ENCODE results near the gene PAM. TPM values are rescaled to one million over a fixed set of nuclear protein-coding genes. Genes with fewer than 3 reads are reported as not detected.

The PAM gene
- total RNA-seq, 2 experiments from 2014 or later: 31.2 to 37.6 TPM

- intact Hi-C loops (cut with micrococcal nuclease): no loop called here
- Mint-ChIP-seq H3K36me3 (ENCODE audit: low read depth) (peaks cover 3% of the 10 kb centered on the region), H3K27me3 (ENCODE audit: low read depth) (no peaks in the 10 kb centered on the region), H3K9me3 (no peaks in the 10 kb centered on the region), H3K4me1 (ENCODE audit: low read depth) (peaks cover 7% of the 10 kb centered on the region), H3K4me3 (no peak overlapping the region), H3K27ac (no peak overlapping the region)
- DNase-seq: no peak
- CTCF ChIA-PET: interaction anchor here (0.8 kb wide), 1 partner anchor 175 kb away, joined by 5 read pairs; no protein-coding TSS in a partner anchor
These were observed 101.3 kb downstream of the PAM start for GRCh38 chr5:102856389-102856777.

GRCh38 chr5:102857076-102857818, 102.1 kb downstream of the PAM start:
- DNase-seq: no peak

GRCh38 chr5:102858221-102858620, 103.1 kb downstream of the PAM start:
- Mint-ChIP-seq H3K27me3 (ENCODE audit: low read depth) (peaks cover 3% of the 10 kb centered on the region), H3K4me1 (ENCODE audit: low read depth) (peaks cover 7% of the 10 kb centered on the region), H3K9me3 (no peaks in the 10 kb centered on the region), H3K36me3 (ENCODE audit: low read depth) (peaks cover 5% of the 10 kb centered on the region), H3K4me3 (no peak overlapping the region), H3K27ac (no peak overlapping the region)
- intact Hi-C loops (cut with micrococcal nuclease): no loop called here
- CTCF ChIA-PET: no interaction called here
- no peak for DNase-seq

More at GRCh38 chr5:102857076-102857818, 102.1 kb downstream of the PAM start:
- H3K4me3 Mint-ChIP-seq: no peak overlapping the region
- H3K4me1 Mint-ChIP-seq (ENCODE audit: low read depth): peaks cover 7% of the 10 kb centered on the region
- H3K36me3 Mint-ChIP-seq (ENCODE audit: low read depth): peaks cover 5% of the 10 kb centered on the region
- H3K9me3 Mint-ChIP-seq: no peaks in the 10 kb centered on the region
- peaks cover under 1% of the 10 kb centered on the region for H3K27me3 Mint-ChIP-seq (ENCODE audit: low read depth)
- intact Hi-C loops (cut with micrococcal nuclease): no loop called here
- no peak overlapping the region for H3K27ac Mint-ChIP-seq
- CTCF ChIA-PET: interaction anchor here (0.8 kb wide), 1 partner anchor 176 kb away, joined by 5 read pairs; no protein-coding TSS in a partner anchor

GRCh38 chr5:102858808-102859207, 103.7 kb downstream of the PAM start:
- no peak overlapping the region for H3K4me3 Mint-ChIP-seq
- intact Hi-C loops (cut with micrococcal nuclease): no loop called here
- peaks cover 4% of the 10 kb centered on the region for H3K4me1 Mint-ChIP-seq (ENCODE audit: low read depth)
- peaks cover 3% of the 10 kb centered on the region for H3K27me3 Mint-ChIP-seq (ENCODE audit: low read depth)
- H3K36me3 Mint-ChIP-seq (ENCODE audit: low read depth): peaks cover 5% of the 10 kb centered on the region
- CTCF ChIA-PET: no interaction called here
- H3K27ac Mint-ChIP-seq: no peak overlapping the region
- no peaks in the 10 kb centered on the region for H3K9me3 Mint-ChIP-seq
- DNase-seq: no peak

- intact Hi-C loops (cut with micrococcal nuclease): no loop called here
- CTCF ChIA-PET: no interaction called here
- H3K27me3 Mint-ChIP-seq (ENCODE audit: low read depth): peaks cover 6% of the 10 kb centered on the region
- H3K9me3 Mint-ChIP-seq: no peaks in the 10 kb centered on the region
- no peak overlapping the region for H3K4me3 Mint-ChIP-seq
- H3K27ac Mint-ChIP-seq: no peak overlapping the region
- H3K36me3 Mint-ChIP-seq (ENCODE audit: low read depth): peaks cover 5% of the 10 kb centered on the region
- peaks cover 2% of the 10 kb centered on the region for H3K4me1 Mint-ChIP-seq (ENCODE audit: low read depth)
- DNase-seq: no peak
These were observed 104.9 kb downstream of the PAM start for GRCh38 chr5:102860035-102860434.

GRCh38 chr5:102863058-102863457, 108.0 kb downstream of the PAM start:
- Mint-ChIP-seq H3K4me1 (ENCODE audit: low read depth) (peaks cover 9% of the 10 kb centered on the region), H3K36me3 (ENCODE audit: low read depth) (peaks cover 16% of the 10 kb centered on the region), H3K9me3 (no peaks in the 10 kb centered on the region), H3K4me3 (no peak overlapping the region), H3K27me3 (ENCODE audit: low read depth) (peaks cover 19% of the 10 kb centered on the region), H3K27ac (no peak overlapping the region)
- intact Hi-C loops (cut with micrococcal nuclease): no loop called here
- CTCF ChIA-PET: no interaction called here
- no peak for DNase-seq

- Mint-ChIP-seq H3K9me3 (no peaks in the 10 kb centered on the region), H3K27ac (no peak overlapping the region), H3K4me1 (ENCODE audit: low read depth) (peaks cover 9% of the 10 kb centered on the region), H3K27me3 (ENCODE audit: low read depth) (peaks cover 19% of the 10 kb centered on the region), H3K36me3 (ENCODE audit: low read depth) (peaks cover 22% of the 10 kb centered on the region), H3K4me3 (no peak overlapping the region)
- CTCF ChIA-PET: interaction anchor here (0.6 to 1.0 kb wide), 2 partner anchors 182 to 187 kb away, joined by 3 read pairs; no protein-coding TSS in a partner anchor
- intact Hi-C loops (cut with micrococcal nuclease): no loop called here
- no peak for DNase-seq
These were observed 108.9 kb downstream of the PAM start for GRCh38 chr5:102863764-102864560.

GRCh38 chr5:102865171-102865509, 110.0 kb downstream of the PAM start:
- H3K4me1 Mint-ChIP-seq (ENCODE audit: low read depth): peaks cover 9% of the 10 kb centered on the region
- peaks cover 32% of the 10 kb centered on the region for H3K36me3 Mint-ChIP-seq (ENCODE audit: low read depth)
- no peaks in the 10 kb centered on the region for H3K9me3 Mint-ChIP-seq
- CTCF ChIA-PET: interaction anchor here (1.0 to 1.1 kb wide), 2 partner anchors 184 to 275 kb away, joined by 3 read pairs; no protein-coding TSS in a partner anchor
- intact Hi-C loops (cut with micrococcal nuclease): loop anchor here (5.0 kb wide), 1 partner anchor 83 kb away; no protein-coding TSS in a partner anchor
- H3K27me3 Mint-ChIP-seq (ENCODE audit: low read depth): peaks cover 19% of the 10 kb centered on the region
- H3K4me3 Mint-ChIP-seq: peak overlapping the region; percentile 59
- no peak overlapping the region for H3K27ac Mint-ChIP-seq
- no peak for DNase-seq

GRCh38 chr5:102865510-102866236, 110.6 kb downstream of the PAM start:
- peaks cover 9% of the 10 kb centered on the region for H3K4me1 Mint-ChIP-seq (ENCODE audit: low read depth)
- intact Hi-C loops (cut with micrococcal nuclease): loop anchor here (5.0 kb wide), 1 partner anchor 83 kb away; no protein-coding TSS in a partner anchor

GRCh38 chr5:102866237-102866600, 111.1 kb downstream of the PAM start:
- peak overlapping the region; percentile 59 for H3K4me3 Mint-ChIP-seq
- CTCF ChIA-PET: interaction anchor here (1.2 kb wide), 1 partner anchor 11 kb away, joined by 3 read pairs; no protein-coding TSS in a partner anchor
- no peaks in the 10 kb centered on the region for H3K9me3 Mint-ChIP-seq
- H3K27ac Mint-ChIP-seq: no peak overlapping the region
- intact Hi-C loops (cut with micrococcal nuclease): loop anchor here (5.0 kb wide), 1 partner anchor 84 kb away; no protein-coding TSS in a partner anchor
- no peak for DNase-seq
- H3K27me3 Mint-ChIP-seq (ENCODE audit: low read depth): peaks cover 19% of the 10 kb centered on the region
- H3K36me3 Mint-ChIP-seq (ENCODE audit: low read depth): peaks cover 31% of the 10 kb centered on the region
- peaks cover 9% of the 10 kb centered on the region for H3K4me1 Mint-ChIP-seq (ENCODE audit: low read depth)

More at GRCh38 chr5:102865510-102866236, 110.6 kb downstream of the PAM start:
- H3K9me3 Mint-ChIP-seq: no peaks in the 10 kb centered on the region
- peak overlapping the region; percentile 59 for H3K4me3 Mint-ChIP-seq
- peaks cover 32% of the 10 kb centered on the region for H3K36me3 Mint-ChIP-seq (ENCODE audit: low read depth)
- H3K27ac Mint-ChIP-seq: no peak overlapping the region
- peak; percentile 55 for DNase-seq
- peaks cover 19% of the 10 kb centered on the region for H3K27me3 Mint-ChIP-seq (ENCODE audit: low read depth)
- CTCF ChIA-PET: interaction anchor here (1.1 to 1.2 kb wide), 2 partner anchors 11 to 274 kb away, joined by 3 read pairs; no protein-coding TSS in a partner anchor

- H3K4me3 Mint-ChIP-seq: no peak overlapping the region
- intact Hi-C loops (cut with micrococcal nuclease): loop anchor here (5.0 kb wide), 1 partner anchor 86 kb away; no protein-coding TSS in a partner anchor
- H3K9me3 Mint-ChIP-seq: no peaks in the 10 kb centered on the region
- no peak overlapping the region for H3K27ac Mint-ChIP-seq
- CTCF ChIA-PET: interaction anchor here (0.7 kb wide), 1 partner anchor 777 kb away, joined by 3 read pairs; no protein-coding TSS in a partner anchor
- peaks cover 30% of the 10 kb centered on the region for H3K36me3 Mint-ChIP-seq (ENCODE audit: low read depth)
- H3K27me3 Mint-ChIP-seq (ENCODE audit: low read depth): peaks cover 16% of the 10 kb centered on the region
- no peak for DNase-seq
- peaks cover 9% of the 10 kb centered on the region for H3K4me1 Mint-ChIP-seq (ENCODE audit: low read depth)
These were observed 113.0 kb downstream of the PAM start for GRCh38 chr5:102867992-102868662.
